Thyroid gland (tissue), 4 donors: ENCODE measurements around the gene NCKAP1.

Experiments
- CTCF ChIP-seq, 6 experiments: fragments of 200-600 bp in 3 of 6; fragments of 450-650 bp in 3 of 6; sonication (generic) in 3 of 6; IDR thresholded peaks; one replicate each; pipeline ENCODE4 v1.5.1; 2016 to 2019; ENCODE audit warnings: antibody characterized with exemption in 6 of 6, mild to moderate bottlenecking in 2 of 6, inconsistent platforms in 1 of 6, moderate library complexity in 1 of 6
- POLR2A ChIP-seq, 2 donors: fragments of 450-650 bp; IDR thresholded peaks; one replicate each; pipeline ENCODE4 v1.6.1; 2017; ENCODE audit warnings: antibody characterized with exemption in 2 of 2, mild to moderate bottlenecking in 2 of 2, moderate library complexity in 1 of 2

- TF ChIP-seq CTCF (IDR thresholded peaks at IDR 0.05) = no peak
- no peak for TF ChIP-seq POLR2A (IDR thresholded peaks at IDR 0.05)
Measured at GRCh38 chr2:182950546-182950945, 87.7 kb downstream of the NCKAP1 start.
